Lower lobe of right lung (tissue), 2 donors: Measurements from ENCODE around the gene FOXF1. TPM values are rescaled to one million over a fixed set of nuclear protein-coding genes. Genes with fewer than 3 reads are reported as not detected.

Experiments
- ATAC-seq, 2 donors: fragments of 200-7000 bp; cut with Tn5 transposase; one replicate each; pipeline ENCODE4 v1.9.1; 2020 to 2022; ENCODE audit warnings: mild to moderate bottlenecking in 2 of 2, moderate library complexity in 2 of 2
- DNase-seq: peaks from one replicate; pipeline ENCODE4 v3.0.0-alpha.2; 2020
- H3K27ac ChIP-seq: fragments of 200-600 bp; one replicate; pipeline ENCODE4 v1.8.0; 2022
- H3K27me3 ChIP-seq: fragments of 200-600 bp; one replicate; pipeline ENCODE4 v1.8.0; 2022; ENCODE audit warnings: low read depth
- H3K36me3 ChIP-seq: fragments of 200-600 bp; one replicate; pipeline ENCODE4 v1.8.0; 2022; ENCODE audit warnings: mild to moderate bottlenecking
- H3K4me1 ChIP-seq: fragments of 200-600 bp; one replicate; pipeline ENCODE4 v1.8.0; 2022
- H3K4me3 ChIP-seq: fragments of 200-600 bp; one replicate; pipeline ENCODE4 v1.8.0; 2022; ENCODE audit warnings: mild to moderate bottlenecking
- H3K9me3 ChIP-seq: fragments of 200-600 bp; one replicate; pipeline ENCODE4 v1.8.0; 2022
- CTCF ChIP-seq: fragments of 200-600 bp; IDR thresholded peaks from one replicate; pipeline ENCODE4 v1.8.0; 2022; ENCODE audit warnings: antibody characterized with exemption, mild to moderate bottlenecking
- intact Hi-C: fragments of 100-400 bp; cut with DNase I; formaldehyde crosslinking; loops from one replicate; pipeline ENCODE4 v1.11.0; 2022
- total RNA-seq: library from RNA; stranded (reverse); fragmentation: NEBNext Ultra II Directional; extraction: Animal tissue kit (Norgen Biotek cat#: 25700); gene quantifications from one replicate; pipeline ENCODE4 v1.2.1, GENCODE V29; 2021
- donor health status: DM: no; HTN: yes; CAD: no; lungs with severe emphysema.

Gene FOXF1
- total RNA-seq, 1 donor from 2014 or later: 31.2 TPM

GRCh38 chr16:86481607-86482006 is 28.7 kb upstream of the FOXF1 start:
- Histone ChIP-seq H3K27ac (no peak overlapping the region), H3K9me3 (peaks cover 10% of the 10 kb centered on the region), H3K36me3 (peaks cover 8% of the 10 kb centered on the region), H3K4me1 (peaks cover 19% of the 10 kb centered on the region), H3K27me3 (peaks cover 23% of the 10 kb centered on the region), H3K4me3 (no peak overlapping the region)
- TF ChIP-seq CTCF: no peak
- no peak for DNase-seq
- intact Hi-C loops: no loop called here
- ATAC-seq: no peak

GRCh38 chr16:86484240-86484639 is 26.1 kb upstream of the FOXF1 start:
- no peak for TF ChIP-seq CTCF
- Histone ChIP-seq H3K4me3 (no peak overlapping the region), H3K36me3 (peaks cover 12% of the 10 kb centered on the region), H3K4me1 (peaks cover 6% of the 10 kb centered on the region), H3K9me3 (peaks cover 10% of the 10 kb centered on the region), H3K27ac (no peak overlapping the region), H3K27me3 (peaks cover 19% of the 10 kb centered on the region)
- ATAC-seq (no peak), DNase-seq (no peak)
- intact Hi-C loops: no loop called here

- H3K4me1 ChIP-seq: no peaks in the 10 kb centered on the region
- H3K36me3 ChIP-seq: peaks cover 19% of the 10 kb centered on the region
- peaks cover 10% of the 10 kb centered on the region for H3K9me3 ChIP-seq
- H3K27me3 ChIP-seq: peaks cover 16% of the 10 kb centered on the region
- intact Hi-C loops: no loop called here
- no peak overlapping the region for H3K27ac ChIP-seq
- no peak overlapping the region for H3K4me3 ChIP-seq
- TF ChIP-seq CTCF: no peak
- DNase-seq: no peak
- no peak for ATAC-seq
Observed at GRCh38 chr16:86485746-86486145, 24.6 kb upstream of the FOXF1 start.

- H3K36me3 ChIP-seq: peaks cover 12% of the 10 kb centered on the region
- H3K4me3 ChIP-seq: no peak overlapping the region
- peaks cover 51% of the 10 kb centered on the region for H3K27me3 ChIP-seq
- DNase-seq (no peak), ATAC-seq (peak in 1 of 2 donors; percentile 32)
- intact Hi-C loops: loop anchor here (10.0 kb wide), 1 partner anchor 416 kb away; no protein-coding TSS in a partner anchor
- H3K9me3 ChIP-seq: no peaks in the 10 kb centered on the region
- no peak for TF ChIP-seq CTCF
- H3K27ac ChIP-seq: no peak overlapping the region
- peaks cover 12% of the 10 kb centered on the region for H3K4me1 ChIP-seq
Observed at GRCh38 chr16:86490859-86491639, 19.3 kb upstream of the FOXF1 start.

GRCh38 chr16:86491640-86492023 is 18.7 kb upstream of the FOXF1 start:
- Histone ChIP-seq H3K9me3 (no peaks in the 10 kb centered on the region), H3K27me3 (peaks cover 57% of the 10 kb centered on the region), H3K36me3 (peaks cover 11% of the 10 kb centered on the region), H3K27ac (no peak overlapping the region), H3K4me1 (peaks cover 12% of the 10 kb centered on the region), H3K4me3 (no peak overlapping the region)
- DNase-seq: no peak
- ATAC-seq: no peak
- intact Hi-C loops: loop anchor here (10.0 kb wide), 1 partner anchor 417 kb away; no protein-coding TSS in a partner anchor
- TF ChIP-seq CTCF: no peak
